Stimulated activated CD4-positive, alpha-beta T cell treated with anti-CD3 and anti-CD28 coated beads, TNF-alpha, amount 100 ng/mL, for 1 hour (primary cell): Measurements from ENCODE around the gene MRPL27.
A peak's percentile ranks its signal among the peaks of the same experiment; 100 is the strongest.

Source experiments
- DNase-seq, 3 donors: peaks; one replicate each; pipeline ENCODE4 v3.0.0-alpha.2; 2020; ENCODE audit warnings: low read depth in 3 of 3, low spot score in 1 of 3

The MRPL27 gene

GRCh38 chr17:50361561-50362480, 11.2 kb downstream of the MRPL27 start:
- peak in 2 of 3 donors; percentile 8 to 35 for DNase-seq

DNA sequence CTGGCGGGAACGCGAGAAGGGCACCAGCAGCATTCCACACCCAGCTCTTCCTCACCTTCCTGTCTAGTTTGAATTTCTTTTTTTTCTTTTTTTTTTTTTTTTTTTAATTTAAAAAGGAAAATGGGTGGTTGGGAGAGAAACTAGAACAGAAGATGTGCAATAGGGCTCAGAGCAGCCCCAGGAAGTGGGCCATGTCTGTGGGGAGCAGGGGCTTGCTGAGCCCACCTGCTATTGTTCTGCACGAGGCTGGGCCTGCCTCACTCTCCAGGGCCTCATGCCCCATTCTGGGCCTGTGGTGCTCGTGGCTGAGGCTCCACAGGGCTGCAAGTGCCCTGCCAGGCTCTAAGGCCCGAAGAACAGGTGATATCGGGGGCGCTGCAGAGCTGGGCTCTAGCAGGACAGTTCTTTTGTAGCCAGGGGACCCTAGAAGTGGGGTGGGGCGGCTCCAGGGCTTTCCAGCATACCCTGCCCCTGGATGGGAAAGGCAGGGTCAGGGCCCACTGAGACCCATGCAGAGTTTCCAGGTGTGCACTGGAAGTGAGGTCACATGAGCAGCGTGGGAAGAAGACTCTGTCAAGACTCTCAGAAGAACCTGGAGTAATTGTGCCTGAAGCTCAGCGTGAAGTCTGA, 12.4 kb downstream of the MRPL27 start:
- no peak for DNase-seq

DNA sequence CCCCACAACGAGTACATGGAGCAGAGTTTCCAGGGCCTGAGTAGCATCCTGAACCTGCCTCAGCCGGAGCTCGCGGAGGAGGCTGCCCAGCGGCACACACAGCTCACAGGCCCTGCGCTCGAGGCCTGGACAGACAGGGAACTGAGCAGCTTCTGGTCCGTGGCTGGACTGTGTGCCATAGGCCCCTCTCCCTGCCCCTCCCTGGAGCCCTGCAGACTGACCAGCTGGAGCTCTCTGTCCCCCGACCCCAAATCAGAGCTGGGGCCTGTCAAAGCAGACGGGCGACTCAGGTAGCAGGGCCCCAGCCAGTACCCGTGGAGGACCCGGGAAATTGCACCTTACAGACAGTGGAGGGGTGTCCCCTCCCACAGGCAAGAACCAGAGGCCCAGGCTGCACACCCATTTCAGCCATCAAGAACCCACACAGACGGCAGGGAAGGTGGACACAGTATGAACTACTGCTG, 13.0 kb downstream of the MRPL27 start:
- DNase-seq, result no peak

DNA sequence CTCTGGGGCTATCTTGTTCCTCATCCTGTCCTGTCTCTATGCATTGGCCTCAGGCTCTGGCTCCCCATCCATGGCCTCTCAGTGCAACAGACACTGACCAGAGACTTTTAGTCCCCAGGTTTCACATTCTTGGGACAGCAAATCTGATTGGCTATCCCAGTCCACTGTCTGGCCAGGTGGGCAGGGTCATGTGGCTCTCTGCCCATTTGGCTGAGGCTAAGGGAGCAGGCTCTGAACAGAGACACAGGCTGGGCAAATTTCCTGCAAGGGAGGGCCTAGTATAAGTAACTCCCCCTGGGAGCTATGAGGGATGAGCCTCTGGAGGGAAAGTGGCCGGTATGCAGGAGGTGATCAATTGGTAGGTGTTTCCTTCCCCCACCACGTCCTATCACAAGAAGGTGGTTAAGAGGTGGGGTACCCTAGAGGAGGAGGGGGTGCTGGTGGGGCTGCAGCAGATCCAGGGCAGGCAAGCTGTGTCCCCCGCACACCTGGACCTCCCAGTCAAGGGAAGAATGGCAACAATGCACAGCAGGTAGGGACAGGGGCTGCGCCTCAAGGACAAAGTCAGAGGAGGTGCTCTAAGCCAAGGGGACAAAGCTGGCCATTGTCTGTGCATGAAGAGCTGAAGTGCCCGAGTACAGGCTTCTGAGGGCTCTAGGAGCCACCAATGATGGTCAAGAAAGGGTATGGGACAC, 13.8 kb downstream of the MRPL27 start:
- DNase-seq, result no peak

DNA sequence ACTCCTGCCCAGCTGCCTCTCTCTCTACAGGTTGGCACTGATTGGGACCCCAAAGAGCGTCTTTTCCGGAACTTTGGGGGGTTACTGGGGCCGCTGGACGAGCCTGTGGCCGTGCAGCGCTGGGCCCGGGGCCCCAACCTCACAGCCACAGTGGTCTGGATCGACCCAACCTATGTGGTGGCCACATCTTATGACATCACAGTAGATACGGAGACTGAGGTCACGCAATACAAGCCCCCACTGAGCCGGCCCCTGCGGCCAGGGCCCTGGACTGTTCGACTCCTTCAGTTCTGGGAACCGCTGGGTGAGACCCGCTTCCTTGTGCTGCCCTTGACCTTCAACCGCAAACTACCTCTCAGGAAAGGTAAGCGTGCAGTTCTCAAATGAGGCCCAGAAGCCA, 14.8 kb downstream of the MRPL27 start:
- DNase-seq, result no peak

- DNase-seq, result no peak
These were observed 16.0 kb downstream of the MRPL27 start for GRCh38 chr17:50356892-50357510.

- no peak for DNase-seq
These were observed 16.6 kb downstream of the MRPL27 start for GRCh38 chr17:50356418-50356817.

DNA sequence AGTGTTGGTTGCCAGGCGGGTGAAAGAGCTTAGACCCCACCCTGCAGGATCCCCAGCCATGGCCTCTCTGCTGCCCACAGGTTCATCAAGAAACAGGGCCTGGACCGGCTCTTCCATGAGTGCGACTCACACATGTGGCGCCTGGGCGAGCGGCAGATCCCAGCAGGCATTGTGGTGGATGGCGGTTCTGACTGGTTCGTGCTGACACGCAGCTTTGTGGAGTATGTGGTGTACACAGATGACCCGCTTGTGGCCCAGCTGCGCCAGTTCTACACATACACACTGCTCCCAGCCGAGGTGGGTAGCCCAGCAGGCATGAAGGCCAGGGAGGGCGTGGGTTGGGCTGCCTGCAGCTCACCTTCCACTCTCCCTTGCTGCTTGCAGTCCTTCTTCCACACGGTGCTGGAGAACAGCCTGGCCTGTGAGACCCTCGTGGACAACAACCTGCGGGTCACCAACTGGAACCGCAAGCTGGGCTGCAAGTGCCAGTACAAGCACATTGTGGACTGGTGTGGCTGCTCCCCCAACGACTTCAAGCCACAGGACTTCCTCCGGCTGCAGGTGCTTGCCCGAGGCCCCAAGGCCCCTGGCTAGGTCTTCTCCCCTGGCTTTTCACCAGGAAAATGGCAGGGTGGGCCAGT, 17.2 kb downstream of the MRPL27 start:
- no peak for DNase-seq

GRCh38 chr17:50355336-50355700, 17.7 kb downstream of the MRPL27 start:
- no peak for DNase-seq

- DNase-seq, result no peak
These were observed 18.2 kb downstream of the MRPL27 start for GRCh38 chr17:50354776-50355175.

- DNase-seq, result no peak
These were observed 18.8 kb downstream of the MRPL27 start for GRCh38 chr17:50354198-50354597.

DNA sequence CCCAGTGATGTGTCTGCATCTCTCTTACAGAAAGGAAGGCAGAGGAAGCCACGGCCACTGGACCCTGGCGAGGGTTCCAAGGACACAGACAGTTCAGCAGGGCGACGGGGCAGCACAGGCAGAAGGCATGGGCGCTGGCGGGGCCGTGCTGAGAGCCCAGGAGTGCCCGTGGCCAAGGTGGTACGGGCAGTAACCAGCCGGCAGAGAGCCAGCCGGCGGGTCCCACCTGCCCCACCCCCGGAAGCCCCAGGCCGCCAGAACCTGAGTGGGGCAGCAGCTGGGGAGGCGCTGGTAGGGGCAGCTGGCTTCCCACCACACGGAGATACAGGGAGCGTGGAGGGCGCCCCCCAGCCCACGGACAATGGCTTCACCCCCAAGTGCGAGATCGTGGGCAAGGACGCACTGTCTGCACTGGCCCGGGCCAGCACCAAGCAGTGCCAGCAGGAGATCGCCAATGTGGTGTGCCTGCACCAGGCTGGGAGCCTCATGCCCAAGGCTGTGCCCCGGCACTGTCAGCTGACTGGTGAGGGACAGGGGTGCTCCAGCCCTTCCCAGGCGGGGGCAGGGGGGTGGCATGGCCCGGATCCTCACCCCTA, 19.3 kb downstream of the MRPL27 start:
- DNase-seq, result no peak

- DNase-seq, result no peak
These were observed 20.0 kb downstream of the MRPL27 start for GRCh38 chr17:50352693-50353599.

- DNase-seq, result no peak
These were observed 20.8 kb downstream of the MRPL27 start for GRCh38 chr17:50352072-50352692.

DNA sequence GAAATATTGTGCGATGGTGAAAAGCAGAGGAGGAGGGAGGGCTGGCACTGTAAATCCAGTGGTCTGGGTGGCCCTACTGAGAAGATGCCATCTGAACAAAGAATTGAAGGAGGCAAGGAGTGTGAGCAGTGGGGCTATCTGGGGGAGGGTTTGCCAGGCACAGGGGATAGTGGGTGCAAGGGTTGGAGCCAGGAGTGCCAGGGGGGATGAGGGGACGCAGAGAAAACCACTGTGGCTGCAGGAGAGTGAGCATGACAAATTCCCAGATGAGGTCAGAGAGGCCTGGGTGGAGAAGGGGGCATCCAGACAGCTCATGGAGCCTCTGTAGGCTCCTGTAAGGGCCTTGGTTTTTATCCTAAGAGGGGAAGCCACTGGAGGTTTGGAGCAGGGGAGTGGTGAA, 22.3 kb downstream of the MRPL27 start:
- DNase-seq, result no peak

- DNase-seq, result no peak
These were observed 23.8 kb downstream of the MRPL27 start for GRCh38 chr17:50349243-50349600.

DNA sequence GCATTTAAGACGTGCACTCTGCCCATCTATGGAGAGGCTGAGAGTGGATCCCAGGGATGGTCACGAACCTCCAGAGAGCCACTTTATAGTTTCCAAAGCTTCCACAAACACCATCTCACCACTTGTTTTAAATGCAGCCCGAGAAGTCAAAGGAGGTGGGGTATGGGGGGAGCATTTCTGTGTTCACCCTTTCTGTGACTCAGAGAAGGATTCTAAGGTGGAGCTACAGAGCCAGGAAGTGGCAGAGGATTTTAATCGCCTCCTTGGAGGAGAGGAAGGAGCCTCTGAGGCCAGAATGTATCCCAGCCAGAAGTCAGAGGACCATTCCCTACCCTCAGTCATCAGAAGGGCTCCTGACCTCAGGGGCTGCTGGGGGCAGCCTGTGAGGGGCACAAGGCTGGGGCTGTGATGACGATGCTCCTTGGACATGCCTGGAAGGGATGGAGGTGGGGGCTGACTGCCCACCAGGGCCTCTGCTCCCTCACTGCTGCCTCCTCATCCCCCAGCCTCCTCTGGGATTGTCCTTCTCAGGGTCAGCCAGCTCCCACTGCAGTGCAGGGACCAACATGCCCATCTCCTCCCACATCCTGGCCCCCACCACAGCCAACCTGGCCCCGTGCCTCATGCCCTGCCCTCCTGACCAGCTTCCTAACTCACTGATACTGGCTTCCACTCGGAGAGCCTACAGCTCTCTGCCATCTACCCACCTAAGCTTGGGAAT, 24.3 kb downstream of the MRPL27 start:
- no peak for DNase-seq

DNA sequence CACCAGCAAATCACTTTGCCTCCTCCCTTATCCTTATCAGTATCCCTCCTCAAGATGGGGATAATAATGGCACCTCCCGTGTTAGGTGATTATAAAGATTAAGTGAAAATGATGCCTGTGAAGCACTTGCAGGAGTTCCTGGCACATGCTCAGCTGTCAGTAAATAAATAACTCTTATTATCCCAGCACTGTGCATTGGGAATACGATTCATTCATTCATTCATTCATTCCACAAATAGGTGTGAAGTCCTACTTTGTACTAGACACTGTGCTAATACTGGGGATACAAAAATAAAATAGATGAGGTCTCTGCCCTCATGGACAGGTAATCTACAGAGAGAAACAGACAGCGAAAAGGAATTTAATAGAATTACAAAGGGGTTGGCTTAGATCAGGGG, 25.1 kb downstream of the MRPL27 start:
- DNase-seq, result no peak
